HepG2 (cell line): Measurements from ENCODE around the gene GCG. TPM values are rescaled to one million over a fixed set of nuclear protein-coding genes. Genes with fewer than 3 reads are reported as not detected.
A peak's percentile ranks its signal among the peaks of the same experiment; 100 is the strongest.

Experiments
- AHR ChIP-seq: IDR thresholded peaks from 2 replicates; pipeline ENCODE4 v1.6.1; 2018; ENCODE audit warnings: missing genetic modification reagents, missing compliant biosample characterization
- GFI1 ChIP-seq: sonication (generic); formaldehyde crosslinking; IDR thresholded peaks from 2 replicates; pipeline ENCODE4 v1.5.0; 2020; ENCODE audit warnings: missing genetic modification reagents, mild to moderate bottlenecking, borderline replicate concordance
- HMGA1 ChIP-seq: sonication (generic); formaldehyde crosslinking; conservative IDR thresholded peaks from 2 replicates; pipeline ENCODE4 v1.4.0; 2020; ENCODE audit warnings: missing genetic modification reagents
- HNF4A ChIP-seq: sonication (generic); formaldehyde crosslinking; IDR thresholded peaks from 2 replicates; pipeline ENCODE4 v1.4.0; 2020; ENCODE audit warnings: missing genetic modification reagents
- KAT8 ChIP-seq: IDR thresholded peaks from 2 replicates; pipeline ENCODE4 v1.6.1; 2016; ENCODE audit warnings: missing genetic modification reagents, missing compliant biosample characterization
- KDM6A ChIP-seq: IDR thresholded peaks from 2 replicates; pipeline ENCODE4 v1.6.1; 2016; ENCODE audit warnings: low read depth
- MAFK ChIP-seq, 2 experiments: IDR thresholded peaks in 1 of 2; conservative IDR thresholded peaks in 1 of 2; 2 replicates each; pipeline ENCODE4 v1.6.1; 2011; ENCODE audit warnings: improper control_type of control experiment in 2 of 2, low read length in 2 of 2
- MED1 ChIP-seq: sonication (generic); formaldehyde crosslinking; IDR thresholded peaks from 2 replicates; pipeline ENCODE4 v1.4.0; 2020; ENCODE audit warnings: missing genetic modification reagents
- POGK ChIP-seq: sonication (generic); formaldehyde crosslinking; conservative IDR thresholded peaks from 2 replicates; pipeline ENCODE4 v1.8.0; 2022; ENCODE audit warnings: mild to moderate bottlenecking, moderate library complexity, missing genetic modification reagents
- SAP130 ChIP-seq: IDR thresholded peaks from 2 replicates; pipeline ENCODE4 v1.6.1; 2016; ENCODE audit warnings: low read depth
- TBL1XR1 ChIP-seq: fragments of 150-350 bp; IDR thresholded peaks from 2 replicates; pipeline ENCODE4 v1.6.1; 2014; ENCODE audit warnings: borderline replicate concordance, low read length; ENCODE audit not compliant: partially characterized antibody
- TOE1 ChIP-seq: sonication (generic); formaldehyde crosslinking; IDR thresholded peaks from 2 replicates; pipeline ENCODE4 v1.4.0; 2020; ENCODE audit warnings: mild to moderate bottlenecking, missing genetic modification reagents
- ZNF292 ChIP-seq: sonication (generic); formaldehyde crosslinking; IDR thresholded peaks from 2 replicates; pipeline ENCODE4 v1.8.1; 2022; ENCODE audit warnings: mild to moderate bottlenecking, low read depth, missing genetic modification reagents, borderline replicate concordance
- ZNF33B ChIP-seq: sonication (generic); formaldehyde crosslinking; IDR thresholded peaks from 2 replicates; pipeline ENCODE4 v1.5.1; 2020; ENCODE audit warnings: mild to moderate bottlenecking, missing genetic modification reagents
- ZNF484 ChIP-seq: sonication (generic); formaldehyde crosslinking; IDR thresholded peaks from 2 replicates; pipeline ENCODE4 v1.5.1; 2020; ENCODE audit warnings: mild to moderate bottlenecking, low read depth, missing genetic modification reagents, borderline replicate concordance
- ZNF772 ChIP-seq: sonication (generic); formaldehyde crosslinking; IDR thresholded peaks from 2 replicates; pipeline ENCODE4 v1.5.0; 2020; ENCODE audit warnings: mild to moderate bottlenecking, missing genetic modification reagents
- polyA plus RNA-seq, 8 experiments: library from polyadenylated mRNA; depleted of rRNA in 3 of 8; stranded (reverse) in 7 of 8; unstranded in 1 of 8; fragments of >200 nt; fragmentation: Illumina TruSeq in 4 of 8; extraction: Trizol in 4 of 8; gene quantifications; 2 replicates each; pipeline versions ENCODE4 v1.2.1 to v1.2.3, GENCODE V29; 2011 to 2016; ENCODE audit warnings: low read depth in 4 of 8, missing spikeins in 1 of 8, mixed read lengths in 1 of 8; ENCODE audit not compliant: insufficient read depth in 1 of 8
- total RNA-seq, 5 experiments: library from RNA; depleted of rRNA; stranded (reverse); fragments of >200 nt; fragmentation: Illumina TruSeq; extraction: Trizol; gene quantifications; 2 replicates each; pipeline ENCODE4 v1.2.3, GENCODE V29; 2016; ENCODE audit warnings: low read depth in 1 of 5
- TF ChIP-seq, protein P1 (sequence below): sonication (generic); formaldehyde crosslinking; IDR thresholded peaks from 2 replicates; pipeline ENCODE4 v1.4.0; 2020; ENCODE audit warnings: missing genetic modification reagents
- TF ChIP-seq, protein P2 (sequence below): sonication (generic); formaldehyde crosslinking; IDR thresholded peaks from 2 replicates; pipeline ENCODE4 v1.4.0; 2020; ENCODE audit warnings: missing genetic modification reagents

GCG gene
- total and polyA plus RNA-seq, 2 of the 13 experiments (the other 11 are each of a cell fraction or from before 2014, with no cell fraction given) = not detected

DNA sequence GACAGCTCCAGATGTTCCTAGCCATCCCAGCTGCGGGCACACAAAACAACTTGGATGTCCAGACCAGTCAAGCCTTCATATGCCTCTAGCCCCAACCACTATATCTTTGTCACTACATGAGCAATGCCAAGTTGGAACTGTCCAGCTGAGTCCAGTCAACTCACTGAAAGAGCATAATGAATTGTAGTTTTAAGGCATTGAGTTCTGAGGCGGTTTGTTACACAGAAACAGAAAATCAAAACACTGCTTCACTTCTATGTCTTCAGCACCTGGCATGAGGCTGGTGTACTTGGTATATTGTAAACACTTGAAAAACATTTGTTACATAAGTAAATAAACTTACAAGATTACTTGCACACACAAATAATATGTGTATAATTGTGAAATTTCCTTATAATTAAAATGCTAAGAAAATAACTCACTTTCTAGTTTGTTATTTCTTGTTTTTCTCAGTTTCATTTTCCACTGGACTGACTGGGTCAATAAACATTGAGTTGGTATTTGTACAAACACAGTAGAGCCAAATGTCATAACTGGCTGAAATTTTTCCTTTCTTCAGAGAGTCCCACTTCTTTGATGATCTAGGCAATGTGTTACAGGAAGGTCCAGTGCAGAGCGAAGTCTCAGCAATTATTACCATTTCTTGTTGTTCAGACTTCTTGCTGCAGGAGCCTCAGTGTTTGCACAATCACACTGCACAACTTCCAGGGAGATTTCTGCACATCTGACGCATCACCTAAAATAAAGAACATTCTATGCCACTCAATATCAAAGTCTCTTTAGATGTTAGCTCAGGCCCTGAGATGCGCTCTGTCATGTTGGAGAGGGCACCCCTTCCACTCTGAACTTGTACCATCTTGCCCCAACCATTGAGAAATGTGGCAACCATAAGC lies 39.8 kb downstream of the GCG start (continued):
- TF ChIP-seq POGK (CRISPR knock-in tag) = no peak
- peak; percentile 48; the same call in 1 of the 2 replicates for TF ChIP-seq GFI1 (CRISPR knock-in tag)
- TF ChIP-seq KDM6A (CRISPR knock-in tag) = peak; percentile 80
- TF ChIP-seq, protein P1, sequence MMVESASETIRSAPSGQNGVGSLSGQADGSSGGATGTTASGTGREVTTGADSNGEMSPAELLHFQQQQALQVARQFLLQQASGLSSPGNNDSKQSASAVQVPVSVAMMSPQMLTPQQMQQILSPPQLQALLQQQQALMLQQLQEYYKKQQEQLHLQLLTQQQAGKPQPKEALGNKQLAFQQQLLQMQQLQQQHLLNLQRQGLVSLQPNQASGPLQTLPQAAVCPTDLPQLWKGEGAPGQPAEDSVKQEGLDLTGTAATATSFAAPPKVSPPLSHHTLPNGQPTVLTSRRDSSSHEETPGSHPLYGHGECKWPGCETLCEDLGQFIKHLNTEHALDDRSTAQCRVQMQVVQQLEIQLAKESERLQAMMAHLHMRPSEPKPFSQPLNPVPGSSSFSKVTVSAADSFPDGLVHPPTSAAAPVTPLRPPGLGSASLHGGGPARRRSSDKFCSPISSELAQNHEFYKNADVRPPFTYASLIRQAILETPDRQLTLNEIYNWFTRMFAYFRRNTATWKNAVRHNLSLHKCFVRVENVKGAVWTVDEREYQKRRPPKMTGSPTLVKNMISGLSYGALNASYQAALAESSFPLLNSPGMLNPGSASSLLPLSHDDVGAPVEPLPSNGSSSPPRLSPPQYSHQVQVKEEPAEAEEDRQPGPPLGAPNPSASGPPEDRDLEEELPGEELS (CRISPR knock-in tag) = peak; percentile 79
- TF ChIP-seq TBL1XR1 = peak; percentile 56
- TF ChIP-seq, protein P2, sequence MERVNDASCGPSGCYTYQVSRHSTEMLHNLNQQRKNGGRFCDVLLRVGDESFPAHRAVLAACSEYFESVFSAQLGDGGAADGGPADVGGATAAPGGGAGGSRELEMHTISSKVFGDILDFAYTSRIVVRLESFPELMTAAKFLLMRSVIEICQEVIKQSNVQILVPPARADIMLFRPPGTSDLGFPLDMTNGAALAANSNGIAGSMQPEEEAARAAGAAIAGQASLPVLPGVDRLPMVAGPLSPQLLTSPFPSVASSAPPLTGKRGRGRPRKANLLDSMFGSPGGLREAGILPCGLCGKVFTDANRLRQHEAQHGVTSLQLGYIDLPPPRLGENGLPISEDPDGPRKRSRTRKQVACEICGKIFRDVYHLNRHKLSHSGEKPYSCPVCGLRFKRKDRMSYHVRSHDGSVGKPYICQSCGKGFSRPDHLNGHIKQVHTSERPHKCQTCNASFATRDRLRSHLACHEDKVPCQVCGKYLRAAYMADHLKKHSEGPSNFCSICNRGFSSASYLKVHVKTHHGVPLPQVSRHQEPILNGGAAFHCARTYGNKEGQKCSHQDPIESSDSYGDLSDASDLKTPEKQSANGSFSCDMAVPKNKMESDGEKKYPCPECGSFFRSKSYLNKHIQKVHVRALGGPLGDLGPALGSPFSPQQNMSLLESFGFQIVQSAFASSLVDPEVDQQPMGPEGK = peak; percentile 32; the same call in 1 of the 2 replicates
- no peak for TF ChIP-seq AHR (CRISPR knock-in tag)
- peak; percentile 26; the same call in 1 of the 2 replicates for TF ChIP-seq TOE1
- no peak for TF ChIP-seq ZNF772 (CRISPR knock-in tag)
- 0 out of 2 replicates have a peak, but pooled peaks have one; percentile 29 for TF ChIP-seq ZNF292 (CRISPR knock-in tag)
- TF ChIP-seq MED1 = peak; percentile 86
- 0 out of 2 replicates have a peak, but pooled peaks have one; percentile 62 for TF ChIP-seq ZNF33B (CRISPR knock-in tag)
- peak; percentile 62 for TF ChIP-seq SAP130 (CRISPR knock-in tag)
- TF ChIP-seq ZNF484 (CRISPR knock-in tag) = no peak
- TF ChIP-seq MAFK (conservative IDR thresholded peaks at IDR 0.05 in 1 of 2, IDR thresholded peaks at IDR 0.05 in 1 of 2; ENCODE audit: low read length in 2 of 2) = peak in 1 of 2 experiments; percentile 35; a peak in 1 of 4 replicates
- peak; percentile 77 for TF ChIP-seq HNF4A (CRISPR knock-in tag)
- TF ChIP-seq HMGA1 (CRISPR knock-in tag) = no peak
- TF ChIP-seq KAT8 = peak; percentile 63; the same call in 1 of the 2 replicates
